Lower leg skin (tissue), 4 donors: Measurements from ENCODE around the gene ZFHX3. TPM values are rescaled to one million over a fixed set of nuclear protein-coding genes. Genes with fewer than 3 reads are reported as not detected.
A peak's percentile ranks its signal among the peaks of the same experiment; 100 is the strongest.

Experiments used
- DNase-seq, 2 donors: peaks; one replicate each; pipeline ENCODE4 v3.0.0-alpha.2; 2019; ENCODE audit warnings: low spot score in 2 of 2
- H3K4me3 ChIP-seq: fragments of 200-600 bp; sonication (generic); 2 replicates; pipeline ENCODE4 v1.5.1; 2017; ENCODE audit warnings: mild to moderate bottlenecking, low read depth; ENCODE audit not compliant: poor library complexity, severe bottlenecking
- CTCF ChIP-seq, 3 donors: fragments of 450-650 bp; IDR thresholded peaks; one replicate each; pipeline ENCODE4 v1.5.1; 2016; ENCODE audit warnings: antibody characterized with exemption in 3 of 3, mild to moderate bottlenecking in 3 of 3, moderate library complexity in 2 of 3
- POLR2A ChIP-seq, 2 donors: fragments of 450-650 bp; IDR thresholded peaks; one replicate each; pipeline ENCODE4 v1.6.1; 2016 to 2017; ENCODE audit warnings: antibody characterized with exemption in 2 of 2, mild to moderate bottlenecking in 1 of 2, moderate library complexity in 1 of 2
- WGBS, 2 donors: methylation state at CpG; one replicate each; pipeline ENCODE4 v1.1.5; 2018; 5-methylcytosine and 5-hydroxymethylcytosine counted together
- intact Hi-C: fragments of 100-400 bp; cut with DNase I; formaldehyde crosslinking; loops from one replicate; pipeline ENCODE4 v1.15.0; 2023; ENCODE audit warnings: low total_unique reads
- total RNA-seq, 4 donors: library from RNA; depleted of rRNA; stranded (reverse); fragments of >200 nt; gene quantifications; one replicate each; pipeline ENCODE4 v1.1.0, GENCODE V29; 2016

ZFHX3 gene
- total RNA-seq, 4 donors from 2014 or later = 3.4 to 14.9 (median 10.0) TPM

- TF ChIP-seq POLR2A (IDR thresholded peaks at IDR 0.05) = no peak
- TF ChIP-seq CTCF (IDR thresholded peaks at IDR 0.05) = no peak
- intact Hi-C loops = no loop called here
- no peak for DNase-seq
- H3K4me3 ChIP-seq = no peak overlapping the region
- WGBS, 2 donors = 29 to 34% methylated on average over 24 of the region's 24 CpGs
Measured at GRCh38 chr16:73066927-73067670, 19.2 kb upstream of the ZFHX3 start.

GRCh38 chr16:73066331-73066926, 18.5 kb upstream of the ZFHX3 start:
- intact Hi-C loops = no loop called here
- no peak for TF ChIP-seq CTCF (IDR thresholded peaks at IDR 0.05)
- no peak for TF ChIP-seq POLR2A (IDR thresholded peaks at IDR 0.05)
- H3K4me3 ChIP-seq = no peak overlapping the region
- WGBS, 2 donors = 20 to 22% methylated on average over 32 to 49 of the region's 49 CpGs
- DNase-seq = no peak

GRCh38 chr16:73065632-73066330, 17.9 kb upstream of the ZFHX3 start:
- intact Hi-C loops = no loop called here
- DNase-seq = peak in 1 of 2 donors; percentile 90
- WGBS, 2 donors = 10 to 12% methylated on average over 34 to 43 of the region's 43 CpGs
- H3K4me3 ChIP-seq = no peak overlapping the region
- no peak for TF ChIP-seq POLR2A (IDR thresholded peaks at IDR 0.05)
- no peak for TF ChIP-seq CTCF (IDR thresholded peaks at IDR 0.05)

- no peak for DNase-seq
- intact Hi-C loops = no loop called here
- H3K4me3 ChIP-seq = no peak overlapping the region
- 14 to 16% methylated on average over 24 of the region's 24 CpGs for WGBS, 2 donors
- TF ChIP-seq POLR2A (IDR thresholded peaks at IDR 0.05) (no peak), CTCF (IDR thresholded peaks at IDR 0.05) (no peak)
Measured at GRCh38 chr16:73064994-73065545, 17.1 kb upstream of the ZFHX3 start.

GRCh38 chr16:73064212-73064993, 16.5 kb upstream of the ZFHX3 start:
- TF ChIP-seq POLR2A (IDR thresholded peaks at IDR 0.05) = no peak
- TF ChIP-seq CTCF (IDR thresholded peaks at IDR 0.05) = no peak

More at GRCh38 chr16:73064212-73064993, 16.5 kb upstream of the ZFHX3 start:
- H3K4me3 ChIP-seq = no peak overlapping the region
- WGBS, 2 donors = 19 to 27% methylated on average over 25 of the region's 25 CpGs
- DNase-seq = no peak
- intact Hi-C loops = no loop called here
